ENCODE measurements around the gene RASSF1.

The RASSF1 gene

GRCh38 chr3:50331364-50331907, 9.2 kb downstream of the RASSF1 start:
- DNase-seq (ENCODE audit: low read depth), result no peak
- H3K4me3 ChIP-seq (ENCODE audit: control insufficient read depth, low read depth, low read length), result no peak overlapping the region
- no peak for TF ChIP-seq CTCF (IDR thresholded peaks at IDR 0.05; ENCODE audit: control insufficient read depth, insufficient read depth, low read depth, low read length, missing control alignments)

GRCh38 chr3:50330330-50330729, 10.3 kb downstream of the RASSF1 start:
- TF ChIP-seq CTCF (IDR thresholded peaks at IDR 0.05; ENCODE audit: control insufficient read depth, insufficient read depth, low read depth, low read length, missing control alignments), result no peak
- DNase-seq (ENCODE audit: low read depth), result no peak
- H3K4me3 ChIP-seq (ENCODE audit: control insufficient read depth, low read depth, low read length), result no peak overlapping the region

DNA sequence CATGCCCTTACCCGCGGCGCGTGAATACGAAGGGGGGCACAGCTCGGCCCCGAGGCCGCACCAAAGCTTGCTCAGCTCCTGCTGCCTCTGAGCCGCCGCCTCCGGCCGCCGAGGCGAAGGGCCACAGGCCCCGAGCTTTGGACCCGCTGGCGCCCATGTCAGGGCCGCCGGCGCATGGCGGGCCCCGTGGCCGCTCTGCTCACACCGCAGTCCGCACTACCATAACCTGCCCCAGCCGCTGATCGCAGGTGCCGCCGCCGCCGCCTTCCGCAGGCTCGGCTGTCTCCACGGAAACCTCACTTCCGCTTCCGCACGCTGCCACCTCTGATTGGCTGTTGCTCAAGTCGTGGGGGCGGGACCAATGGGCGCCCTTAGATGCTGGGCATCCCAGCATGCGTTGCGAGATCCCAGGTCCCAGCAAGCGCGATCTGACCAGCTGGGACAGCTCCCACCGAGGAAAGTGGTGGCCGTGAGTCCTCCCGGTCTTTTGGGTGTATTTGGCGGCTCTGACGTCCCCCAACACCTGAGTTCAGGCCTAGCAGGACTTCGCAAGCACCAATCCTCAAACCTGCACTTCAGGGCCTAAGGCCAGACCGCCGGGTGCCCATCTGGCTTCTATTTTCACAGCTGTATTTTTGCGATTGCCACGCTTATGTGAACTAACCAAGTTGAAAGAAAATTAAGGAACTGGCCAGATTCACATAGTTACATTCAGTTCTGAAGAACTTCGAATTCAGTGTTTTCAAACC, 12.5 kb downstream of the RASSF1 start, which contains the start of gene TUSC2:
Gene TUSC2 (minus strand): TSS at position 281 of the 749 bp plus-strand sequence. CDS start 124 bp downstream, at position 157.
- peak; percentile 72 for DNase-seq (ENCODE audit: low read depth)
- TF ChIP-seq CTCF (IDR thresholded peaks at IDR 0.05; ENCODE audit: control insufficient read depth, insufficient read depth, low read depth, low read length, missing control alignments), result no peak
- peak within 1 kb of the TSS; percentile 82 for H3K4me3 ChIP-seq (ENCODE audit: control insufficient read depth, low read depth, low read length)

DNA sequence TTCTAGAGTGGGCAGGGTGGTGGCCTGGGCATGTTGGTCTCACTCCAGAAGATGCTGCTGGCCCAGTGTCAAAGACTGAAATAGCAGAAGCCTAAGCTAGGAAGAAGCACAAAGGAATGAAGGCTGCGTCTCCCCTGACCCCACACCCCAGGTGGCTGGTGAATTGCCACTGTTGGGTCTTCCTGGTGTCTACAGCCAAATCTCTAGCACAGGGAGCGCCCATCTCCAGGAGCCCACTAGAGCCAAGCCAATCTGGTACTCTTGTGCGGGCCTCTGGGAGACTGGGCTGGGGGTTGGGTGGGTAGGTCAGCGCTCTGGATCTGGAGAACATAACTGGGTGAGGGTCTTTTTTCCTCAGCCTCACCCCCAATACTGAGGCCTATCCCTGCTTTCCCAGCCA, 13.5 kb downstream of the RASSF1 start:
- peak overlapping the region; percentile 82 for H3K4me3 ChIP-seq (ENCODE audit: control insufficient read depth, low read depth, low read length)
- no peak for TF ChIP-seq CTCF (IDR thresholded peaks at IDR 0.05; ENCODE audit: control insufficient read depth, insufficient read depth, low read depth, low read length, missing control alignments)
- DNase-seq (ENCODE audit: low read depth), result no peak

GRCh38 chr3:50326182-50326541, 14.5 kb downstream of the RASSF1 start:
- no peak for DNase-seq (ENCODE audit: low read depth)
- TF ChIP-seq CTCF (IDR thresholded peaks at IDR 0.05; ENCODE audit: control insufficient read depth, insufficient read depth, low read depth, low read length, missing control alignments), result no peak
- no peak overlapping the region for H3K4me3 ChIP-seq (ENCODE audit: control insufficient read depth, low read depth, low read length)

GRCh38 chr3:50325497-50326181, 15.0 kb downstream of the RASSF1 start:
- TF ChIP-seq CTCF (IDR thresholded peaks at IDR 0.05; ENCODE audit: control insufficient read depth, insufficient read depth, low read depth, low read length, missing control alignments), result no peak
- DNase-seq (ENCODE audit: low read depth), result no peak
- no peak overlapping the region for H3K4me3 ChIP-seq (ENCODE audit: control insufficient read depth, low read depth, low read length)
